Measurements from ENCODE around the gene ALPI. TPM values are rescaled to one million over a fixed set of nuclear protein-coding genes. Genes with fewer than 3 reads are reported as not detected.
"Not testable (repeated sequence)": the region's sequence is repeated elsewhere in the genome, so short reads cannot be mapped to it uniquely, and the experiment has no call there.

ALPI gene
- total and polyA plus RNA-seq, 10 of the 15 experiments (the other 5 are each of a cell fraction or from before 2014, with no cell fraction given): not detected

- H3K4me3 ChIP-seq; CTCF ChIA-PET; ATAC-seq; H3K36me3 ChIP-seq (ENCODE audit: control insufficient read depth in 2 of 2, insufficient read depth in 2 of 2, low read length in 1 of 2); in situ Hi-C loops (cut with MboI); FAIRE-seq; POLR2A ChIA-PET; RAD21 ChIA-PET (ENCODE audit: unreplicated experiment); H3K9ac ChIP-seq (ENCODE audit: control insufficient read depth, insufficient read depth, low read length); SMC1A ChIA-PET (ENCODE audit: uncharacterized antibody, unreplicated experiment); BruUV-seq (replicated peaks); H3K27me3 ChIP-seq (replicated peaks in 1 of 2; ENCODE audit: control insufficient read depth in 2 of 2, insufficient read depth in 2 of 2, low read length in 1 of 2); H3K9me3 ChIP-seq (replicated peaks; ENCODE audit: control insufficient read depth, insufficient read depth, low read length); H3K4me1 ChIP-seq (ENCODE audit: control insufficient read depth, insufficient read depth, low read length); H3K4me2 ChIP-seq (ENCODE audit: control insufficient read depth, insufficient read depth); DNase-seq (ENCODE audit: low read depth, low spot score); H3K27ac ChIP-seq (ENCODE audit: control insufficient read depth, insufficient read depth); H2AFZ ChIP-seq (ENCODE audit: control insufficient read depth, low read depth, low read length); H3K79me2 ChIP-seq (ENCODE audit: control insufficient read depth, insufficient read depth, low read length); H4K20me1 ChIP-seq (ENCODE audit: control insufficient read depth, insufficient read depth): not testable (repeated sequence)
- 66% methylated on average over 6 of the region's 13 CpGs for WGBS (ENCODE audit: insufficient coverage, insufficient replicate concordance, low lambda C conversion rate, missing lambda C conversion rate)
- intact Hi-C loops (cut with micrococcal nuclease; ENCODE audit: unreplicated experiment): loop anchor here (5.0 kb wide), 2 partner anchors 516 to 591 kb away; partner anchors contain the start of gene NPPC
Measured at GRCh38 chr2:232443047-232443446, 12.9 kb upstream of the ALPI start.

GRCh38 chr2:232443669-232444408, 12.1 kb upstream of the ALPI start:
- in situ Hi-C loops (cut with MboI); H3K4me2 ChIP-seq (ENCODE audit: control insufficient read depth, insufficient read depth); H3K79me2 ChIP-seq (ENCODE audit: control insufficient read depth, insufficient read depth, low read length); DNase-seq (ENCODE audit: low read depth, low spot score); H3K4me3 ChIP-seq; FAIRE-seq; ATAC-seq; SMC1A ChIA-PET (ENCODE audit: uncharacterized antibody, unreplicated experiment); H3K27me3 ChIP-seq (replicated peaks in 1 of 2; ENCODE audit: control insufficient read depth in 2 of 2, insufficient read depth in 2 of 2, low read length in 1 of 2); H3K9me3 ChIP-seq (replicated peaks; ENCODE audit: control insufficient read depth, insufficient read depth, low read length); H3K9ac ChIP-seq (ENCODE audit: control insufficient read depth, insufficient read depth, low read length); H3K4me1 ChIP-seq (ENCODE audit: control insufficient read depth, insufficient read depth, low read length); RAD21 ChIA-PET (ENCODE audit: unreplicated experiment); POLR2A ChIA-PET; H3K36me3 ChIP-seq (ENCODE audit: control insufficient read depth in 2 of 2, insufficient read depth in 2 of 2, low read length in 1 of 2); H4K20me1 ChIP-seq (ENCODE audit: control insufficient read depth, insufficient read depth); BruUV-seq (replicated peaks); H3K27ac ChIP-seq (ENCODE audit: control insufficient read depth, insufficient read depth): not testable (repeated sequence)
- intact Hi-C loops (cut with micrococcal nuclease; ENCODE audit: unreplicated experiment): loop anchor here (5.0 kb wide), 2 partner anchors 517 to 592 kb away; partner anchors contain the start of gene NPPC
- H2AFZ ChIP-seq (ENCODE audit: control insufficient read depth, low read depth, low read length): peak overlapping the region; percentile 82
- CTCF ChIA-PET: interaction anchor here (0.6 to 1.3 kb wide), 3 partner anchors 9 to 308 kb away, joined by 3 to 5 read pairs (median 3); no protein-coding TSS in a partner anchor
- WGBS (ENCODE audit: insufficient coverage, insufficient replicate concordance, low lambda C conversion rate, missing lambda C conversion rate): 41% methylated on average over 12 of the region's 21 CpGs
